Thoracic aorta (tissue), 2 donors: ENCODE data around the gene GBP3. TPM values are rescaled to one million over a fixed set of nuclear protein-coding genes. Genes with fewer than 3 reads are reported as not detected.
A peak's percentile ranks its signal among the peaks of the same experiment; 100 is the strongest.
"Not testable (repeated sequence)": the region's sequence is repeated elsewhere in the genome, so short reads cannot be mapped to it uniquely, and the experiment has no call there.

ENCODE experiments used
- ATAC-seq: fragments of 150-250 bp; one replicate; pipeline ENCODE4 v1.8.0; 2017; ENCODE audit warnings: low read depth; ENCODE audit not compliant: insufficient number of reproducible peaks, low FRiP score
- DNase-seq: peaks from one replicate; pipeline ENCODE4 v3.0.0-alpha.2; 2020; ENCODE audit warnings: low spot score
- H3K27ac ChIP-seq, 2 donors: fragments of 200-600 bp; sonication (generic); 1 replicate in 1 of 2; 2 replicates in 1 of 2; pipeline ENCODE4 v1.5.1; 2016; ENCODE audit warnings: mild to moderate bottlenecking in 2 of 2, moderate library complexity in 2 of 2
- H3K27me3 ChIP-seq: fragments of 200-600 bp; sonication (generic); replicated peaks from 2 replicates; pipeline ENCODE4 v1.6.0; 2016; ENCODE audit warnings: mild to moderate bottlenecking; ENCODE audit not compliant: insufficient read depth
- H3K36me3 ChIP-seq: fragments of 200-600 bp; sonication (generic); one replicate; pipeline ENCODE4 v1.5.1; 2016
- H3K4me1 ChIP-seq, 2 donors: fragments of 200-600 bp; sonication (generic); 1 replicate in 1 of 2; 2 replicates in 1 of 2; pipeline versions ENCODE4 v1.5.1 to v1.6.0; 2016; ENCODE audit warnings: low read depth in 2 of 2, mild to moderate bottlenecking in 1 of 2; ENCODE audit not compliant: control insufficient read depth in 1 of 2
- H3K4me3 ChIP-seq: fragments of 200-600 bp; sonication (generic); 2 replicates; pipeline ENCODE4 v1.5.1; 2016; ENCODE audit warnings: mild to moderate bottlenecking
- H3K9me3 ChIP-seq: fragments of 200-600 bp; sonication (generic); 2 replicates; pipeline ENCODE4 v1.5.1; 2016
- CTCF ChIP-seq: fragments of 200-600 bp; sonication (generic); IDR thresholded peaks from one replicate; pipeline ENCODE4 v1.5.1; 2019; ENCODE audit warnings: antibody characterized with exemption
- total RNA-seq, 2 donors: library from RNA; depleted of rRNA; stranded (reverse); fragments of >200 nt; gene quantifications; one replicate each; pipeline versions ENCODE4 v1.1.0 to v1.2.3, GENCODE V29; 2016

Gene GBP3
- total RNA-seq, 2 donors from 2014 or later, result 44.7 to 51.9 TPM

- Histone ChIP-seq H3K4me1 (peaks cover 11 to 30% of the 10 kb centered on the region in 2 donors), H3K27ac (peak overlapping the region; percentile 65 to 85), H3K27me3 (no peaks in the 10 kb centered on the region), H3K36me3 (no peaks in the 10 kb centered on the region), H3K9me3 (no peaks in the 10 kb centered on the region), H3K4me3 (peak overlapping the region; percentile 86)
- ATAC-seq (no peak), DNase-seq (no peak)
- no peak for TF ChIP-seq CTCF
Observed at GRCh38 chr1:89023026-89023425, 360 bp upstream of the GBP3 start.

GRCh38 chr1:89018318-89018717 lies 4.3 kb downstream of the GBP3 start:
- H3K36me3 ChIP-seq, H3K27me3 ChIP-seq, H3K9me3 ChIP-seq, H3K4me3 ChIP-seq, DNase-seq, H3K27ac ChIP-seq, ATAC-seq: not testable (repeated sequence)
- peaks cover 11 to 30% of the 10 kb centered on the region in 2 donors for H3K4me1 ChIP-seq

- Histone ChIP-seq H3K27me3 (no peaks in the 10 kb centered on the region), H3K9me3 (no peaks in the 10 kb centered on the region), H3K4me3 (no peak overlapping the region), H3K36me3 (peaks cover 41% of the 10 kb centered on the region), H3K27ac (no peak overlapping the region), H3K4me1 (peaks cover 4 to 6% of the 10 kb centered on the region in 2 donors)
- no peak for DNase-seq
- no peak for TF ChIP-seq CTCF
- no peak for ATAC-seq
Observed at GRCh38 chr1:89008511-89008910, 14.2 kb downstream of the GBP3 start.

GRCh38 chr1:89005286-89006151 lies 17.1 kb downstream of the GBP3 start:
- ATAC-seq (peak; percentile 88), DNase-seq (no peak)
- peaks cover 19% of the 10 kb centered on the region for H3K36me3 ChIP-seq

GRCh38 chr1:89002176-89002575 lies 20.5 kb downstream of the GBP3 start:
- H3K4me3 ChIP-seq, ATAC-seq, H3K27me3 ChIP-seq, DNase-seq, H3K36me3 ChIP-seq, H3K4me1 ChIP-seq, H3K9me3 ChIP-seq: not testable (repeated sequence)
- peak overlapping the region in 1 of 2 donors; percentile 3 for H3K27ac ChIP-seq

More at GRCh38 chr1:89005286-89006151, 17.1 kb downstream of the GBP3 start:
- Histone ChIP-seq H3K9me3 (no peaks in the 10 kb centered on the region), H3K4me1 (peaks cover 4 to 6% of the 10 kb centered on the region in 2 donors), H3K27me3 (no peaks in the 10 kb centered on the region), H3K4me3 (no peak overlapping the region), H3K27ac (peak overlapping the region; percentile 49 to 55)
- no peak for TF ChIP-seq CTCF

- H3K4me1 ChIP-seq, result peaks cover 4 to 6% of the 10 kb centered on the region in 2 donors
- no peak for TF ChIP-seq CTCF
- no peak for ATAC-seq
Observed at GRCh38 chr1:89001510-89001909, 21.2 kb downstream of the GBP3 start.

More at GRCh38 chr1:89001510-89001909, 21.2 kb downstream of the GBP3 start:
- Histone ChIP-seq H3K4me3 (no peak overlapping the region), H3K9me3 (no peaks in the 10 kb centered on the region), H3K27me3 (no peaks in the 10 kb centered on the region), H3K36me3 (peaks cover 5% of the 10 kb centered on the region), H3K27ac (peak overlapping the region in 1 of 2 donors; percentile 3)
- no peak for DNase-seq
